ENCODE results near the gene UBAC1. TPM values are rescaled to one million over a fixed set of nuclear protein-coding genes. Genes with fewer than 3 reads are reported as not detected.
"Not testable (repeated sequence)": the region's sequence is repeated elsewhere in the genome, so short reads cannot be mapped to it uniquely, and the experiment has no call there.

UBAC1 gene
- total and polyA plus RNA-seq, 4 donors = 24.1 to 49.9 (median 37.5) TPM

DNA sequence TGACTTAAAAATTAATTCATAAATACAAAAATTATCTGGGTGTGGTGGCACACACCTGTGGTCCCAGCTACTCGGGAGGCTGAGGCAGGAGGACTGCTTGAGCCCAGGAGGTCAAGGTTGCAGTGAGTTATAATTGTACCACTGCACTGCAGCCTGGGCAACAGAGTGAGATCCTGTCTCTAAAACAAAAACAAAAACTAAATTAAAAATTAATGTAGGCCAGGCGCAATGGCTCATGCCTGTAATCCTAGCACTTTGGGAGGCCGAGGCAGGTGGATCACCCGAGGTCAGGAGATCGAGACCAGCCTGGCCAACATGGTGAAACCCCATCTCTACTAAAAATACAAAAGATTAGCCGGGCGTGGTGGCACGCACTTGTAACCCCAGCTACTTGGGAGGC lies 9.9 kb downstream of the UBAC1 start:
- H3K27ac ChIP-seq (ENCODE audit: low read depth in 1 of 2, low read length in 2 of 2); H3K4me1 ChIP-seq (ENCODE audit: control insufficient read depth in 1 of 2, insufficient read depth in 2 of 2, low read length in 2 of 2); H3K27me3 ChIP-seq (ENCODE audit: control insufficient read depth in 1 of 2, insufficient read depth in 2 of 2, low read length in 1 of 2); H3K36me3 ChIP-seq (ENCODE audit: control insufficient read depth in 1 of 2, insufficient read depth in 2 of 2, low read length in 1 of 2); H3K4me3 ChIP-seq (ENCODE audit: low read length in 2 of 2); H3K9me3 ChIP-seq (ENCODE audit: control insufficient read depth, low read length); DNase-seq; intact Hi-C loops (cut with DNase I); ATAC-seq (ENCODE audit: low FRiP score): not testable (repeated sequence)
- 96% methylated on average over 8 of the region's 8 CpGs for WGBS, 2 donors

- H3K36me3 ChIP-seq (ENCODE audit: control insufficient read depth in 1 of 2, insufficient read depth in 2 of 2, low read length in 1 of 2); H3K9me3 ChIP-seq (ENCODE audit: control insufficient read depth, low read length); H3K4me1 ChIP-seq (ENCODE audit: control insufficient read depth in 1 of 2, insufficient read depth in 2 of 2, low read length in 2 of 2); H3K4me3 ChIP-seq (ENCODE audit: low read length in 2 of 2); DNase-seq; H3K27ac ChIP-seq (ENCODE audit: low read depth in 1 of 2, low read length in 2 of 2); H3K27me3 ChIP-seq (ENCODE audit: control insufficient read depth in 1 of 2, insufficient read depth in 2 of 2, low read length in 1 of 2); ATAC-seq (ENCODE audit: low FRiP score); intact Hi-C loops (cut with DNase I): not testable (repeated sequence)
- 96 to 98% methylated on average over 4 of the region's 4 CpGs for WGBS, 2 donors
Measured at GRCh38 chr9:135950841-135951240, 10.3 kb downstream of the UBAC1 start.

GRCh38 chr9:135950135-135950682 lies 11.0 kb downstream of the UBAC1 start:
- Histone ChIP-seq H3K4me1 (ENCODE audit: control insufficient read depth in 1 of 2, insufficient read depth in 2 of 2, low read length in 2 of 2) (no peaks in the 10 kb centered on the region), H3K27me3 (ENCODE audit: control insufficient read depth in 1 of 2, insufficient read depth in 2 of 2, low read length in 1 of 2) (no peaks in the 10 kb centered on the region), H3K36me3 (ENCODE audit: control insufficient read depth in 1 of 2, insufficient read depth in 2 of 2, low read length in 1 of 2) (peaks cover 0 to 9% of the 10 kb centered on the region in 2 donors), H3K27ac (ENCODE audit: low read depth in 1 of 2, low read length in 2 of 2) (no peak overlapping the region), H3K9me3 (ENCODE audit: control insufficient read depth, low read length) (no peaks in the 10 kb centered on the region), H3K4me3 (ENCODE audit: low read length in 2 of 2) (no peak overlapping the region)
- 92 to 94% methylated on average over 12 of the region's 12 CpGs for WGBS, 2 donors
- ATAC-seq (ENCODE audit: low FRiP score) = no peak
- DNase-seq = no peak
- intact Hi-C loops (cut with DNase I) = no loop called here

- ATAC-seq (ENCODE audit: low FRiP score) (no peak), DNase-seq (no peak)
- no peaks in the 10 kb centered on the region for H3K9me3 ChIP-seq (ENCODE audit: control insufficient read depth, low read length)
- peaks cover 0 to 11% of the 10 kb centered on the region in 2 donors for H3K36me3 ChIP-seq (ENCODE audit: control insufficient read depth in 1 of 2, insufficient read depth in 2 of 2, low read length in 1 of 2)
- no peak overlapping the region for H3K4me3 ChIP-seq (ENCODE audit: low read length in 2 of 2)
- intact Hi-C loops (cut with DNase I) = no loop called here
- no peaks in the 10 kb centered on the region for H3K4me1 ChIP-seq (ENCODE audit: control insufficient read depth in 1 of 2, insufficient read depth in 2 of 2, low read length in 2 of 2)
- no peak overlapping the region for H3K27ac ChIP-seq (ENCODE audit: low read depth in 1 of 2, low read length in 2 of 2)
- H3K27me3 ChIP-seq (ENCODE audit: control insufficient read depth in 1 of 2, insufficient read depth in 2 of 2, low read length in 1 of 2) = no peaks in the 10 kb centered on the region
- WGBS, 2 donors = 89% methylated on average over 26 of the region's 26 CpGs
Measured at GRCh38 chr9:135949501-135950134, 11.6 kb downstream of the UBAC1 start.

GRCh38 chr9:135948968-135949367 lies 12.2 kb downstream of the UBAC1 start:
- Histone ChIP-seq H3K36me3 (ENCODE audit: control insufficient read depth in 1 of 2, insufficient read depth in 2 of 2, low read length in 1 of 2) (peaks cover 0 to 11% of the 10 kb centered on the region in 2 donors), H3K27me3 (ENCODE audit: control insufficient read depth in 1 of 2, insufficient read depth in 2 of 2, low read length in 1 of 2) (no peaks in the 10 kb centered on the region), H3K4me1 (ENCODE audit: control insufficient read depth in 1 of 2, insufficient read depth in 2 of 2, low read length in 2 of 2) (no peaks in the 10 kb centered on the region), H3K4me3 (ENCODE audit: low read length in 2 of 2) (no peak overlapping the region), H3K9me3 (ENCODE audit: control insufficient read depth, low read length) (no peaks in the 10 kb centered on the region), H3K27ac (ENCODE audit: low read depth in 1 of 2, low read length in 2 of 2) (no peak overlapping the region)
- intact Hi-C loops (cut with DNase I) = no loop called here
- 91 to 92% methylated on average over 4 of the region's 4 CpGs for WGBS, 2 donors
- no peak for DNase-seq
- no peak for ATAC-seq (ENCODE audit: low FRiP score)

- H3K27ac ChIP-seq (ENCODE audit: low read depth in 1 of 2, low read length in 2 of 2) = no peak overlapping the region
Measured at GRCh38 chr9:135948446-135948845, 12.7 kb downstream of the UBAC1 start.

GRCh38 chr9:135947582-135947981 lies 13.6 kb downstream of the UBAC1 start:
- intact Hi-C loops (cut with DNase I) = no loop called here
- Histone ChIP-seq H3K36me3 (ENCODE audit: control insufficient read depth in 1 of 2, insufficient read depth in 2 of 2, low read length in 1 of 2) (peaks cover 0 to 11% of the 10 kb centered on the region in 2 donors), H3K27ac (ENCODE audit: low read depth in 1 of 2, low read length in 2 of 2) (no peak overlapping the region), H3K27me3 (ENCODE audit: control insufficient read depth in 1 of 2, insufficient read depth in 2 of 2, low read length in 1 of 2) (no peaks in the 10 kb centered on the region), H3K9me3 (ENCODE audit: control insufficient read depth, low read length) (no peaks in the 10 kb centered on the region), H3K4me1 (ENCODE audit: control insufficient read depth in 1 of 2, insufficient read depth in 2 of 2, low read length in 2 of 2) (no peaks in the 10 kb centered on the region), H3K4me3 (ENCODE audit: low read length in 2 of 2) (no peak overlapping the region)
- ATAC-seq (ENCODE audit: low FRiP score) = no peak
- no peak for DNase-seq
- 91 to 92% methylated on average over 18 of the region's 18 CpGs for WGBS, 2 donors

More at GRCh38 chr9:135948446-135948845, 12.7 kb downstream of the UBAC1 start:
- Histone ChIP-seq H3K9me3 (ENCODE audit: control insufficient read depth, low read length) (no peaks in the 10 kb centered on the region), H3K4me1 (ENCODE audit: control insufficient read depth in 1 of 2, insufficient read depth in 2 of 2, low read length in 2 of 2) (no peaks in the 10 kb centered on the region), H3K36me3 (ENCODE audit: control insufficient read depth in 1 of 2, insufficient read depth in 2 of 2, low read length in 1 of 2) (peaks cover 0 to 11% of the 10 kb centered on the region in 2 donors), H3K4me3 (ENCODE audit: low read length in 2 of 2) (no peak overlapping the region), H3K27me3 (ENCODE audit: control insufficient read depth in 1 of 2, insufficient read depth in 2 of 2, low read length in 1 of 2) (no peaks in the 10 kb centered on the region)
- intact Hi-C loops (cut with DNase I) = no loop called here
- 88 to 93% methylated on average over 11 of the region's 11 CpGs for WGBS, 2 donors
- ATAC-seq (ENCODE audit: low FRiP score) (no peak), DNase-seq (no peak)

- not testable (repeated sequence) for H3K27ac ChIP-seq (ENCODE audit: low read depth in 1 of 2, low read length in 2 of 2)
- WGBS, 2 donors = 94 to 95% methylated on average over 19 of the region's 19 CpGs
Measured at GRCh38 chr9:135947105-135947504, 14.1 kb downstream of the UBAC1 start.

DNA sequence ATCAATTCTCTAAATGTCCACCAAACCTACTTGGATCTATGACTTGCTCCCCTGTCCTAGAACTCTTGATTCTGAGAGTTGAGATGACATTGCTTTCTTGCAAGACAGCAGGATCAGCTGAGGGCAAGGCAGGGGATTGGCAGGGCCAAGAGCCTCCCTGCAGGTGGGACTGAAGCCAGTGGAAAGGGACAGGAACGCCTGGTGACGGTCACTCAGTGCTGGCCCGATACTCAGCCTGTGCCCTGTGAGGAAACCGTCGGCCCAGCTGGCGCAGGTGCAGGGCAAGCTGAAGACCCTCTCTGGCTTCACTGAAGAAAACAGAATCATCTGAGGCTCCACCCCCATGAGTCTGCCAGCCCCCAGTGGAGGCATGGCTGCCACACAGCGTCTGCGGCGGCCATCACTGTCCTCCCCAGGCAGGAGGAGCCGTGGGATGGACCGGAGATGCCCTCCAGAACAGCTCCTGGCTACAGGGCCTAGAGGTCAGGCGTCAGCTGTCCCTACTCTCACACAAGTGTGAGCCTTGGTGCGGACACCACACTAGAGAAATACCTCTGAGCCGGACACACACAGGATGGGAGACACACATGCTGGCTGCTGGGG lies 14.7 kb downstream of the UBAC1 start:
- H3K4me3 ChIP-seq (ENCODE audit: low read length in 2 of 2) = no peak overlapping the region
- no peaks in the 10 kb centered on the region for H3K27me3 ChIP-seq (ENCODE audit: control insufficient read depth in 1 of 2, insufficient read depth in 2 of 2, low read length in 1 of 2)
- H3K9me3 ChIP-seq (ENCODE audit: control insufficient read depth, low read length) = no peaks in the 10 kb centered on the region
- intact Hi-C loops (cut with DNase I) = no loop called here
- H3K4me1 ChIP-seq (ENCODE audit: control insufficient read depth in 1 of 2, insufficient read depth in 2 of 2, low read length in 2 of 2) = no peaks in the 10 kb centered on the region
- H3K27ac ChIP-seq (ENCODE audit: low read depth in 1 of 2, low read length in 2 of 2) = no peak overlapping the region
- peaks cover 0 to 11% of the 10 kb centered on the region in 2 donors for H3K36me3 ChIP-seq (ENCODE audit: control insufficient read depth in 1 of 2, insufficient read depth in 2 of 2, low read length in 1 of 2)
- WGBS, 2 donors = 95% methylated on average over 14 of the region's 14 CpGs
- DNase-seq (no peak), ATAC-seq (ENCODE audit: low FRiP score) (no peak)

More at GRCh38 chr9:135947105-135947504, 14.1 kb downstream of the UBAC1 start:
- H3K9me3 ChIP-seq (ENCODE audit: control insufficient read depth, low read length); H3K4me1 ChIP-seq (ENCODE audit: control insufficient read depth in 1 of 2, insufficient read depth in 2 of 2, low read length in 2 of 2); ATAC-seq (ENCODE audit: low FRiP score); H3K27me3 ChIP-seq (ENCODE audit: control insufficient read depth in 1 of 2, insufficient read depth in 2 of 2, low read length in 1 of 2); H3K36me3 ChIP-seq (ENCODE audit: control insufficient read depth in 1 of 2, insufficient read depth in 2 of 2, low read length in 1 of 2); H3K4me3 ChIP-seq (ENCODE audit: low read length in 2 of 2); DNase-seq; intact Hi-C loops (cut with DNase I): not testable (repeated sequence)

Measured in aorta (tissue), 5 donors.